Astrocyte of the spinal cord (primary cell): ENCODE data around the gene CLDN18.

Source experiments
- DNase-seq: peaks from one replicate; pipeline ENCODE4 v3.0.0; 2011; ENCODE audit warnings: low read depth, low spot score
- H3K4me3 ChIP-seq: 2 replicates; pipeline ENCODE4 v1.5.1; 2011; ENCODE audit warnings: low read depth, mild to moderate bottlenecking, low read length, moderate library complexity
- in situ Hi-C: cut with HindIII; loops from 2 replicates; pipeline ENCODE4 v1.10.0; 2017; ENCODE audit warnings: low sequenced_read_pairs
- TF ChIP-seq, protein P1 (sequence below): IDR thresholded peaks from 2 replicates; pipeline ENCODE4 v1.5.1; 2012; ENCODE audit warnings: low read depth, mild to moderate bottlenecking, low read length, inconsistent platforms

The CLDN18 gene

DNA sequence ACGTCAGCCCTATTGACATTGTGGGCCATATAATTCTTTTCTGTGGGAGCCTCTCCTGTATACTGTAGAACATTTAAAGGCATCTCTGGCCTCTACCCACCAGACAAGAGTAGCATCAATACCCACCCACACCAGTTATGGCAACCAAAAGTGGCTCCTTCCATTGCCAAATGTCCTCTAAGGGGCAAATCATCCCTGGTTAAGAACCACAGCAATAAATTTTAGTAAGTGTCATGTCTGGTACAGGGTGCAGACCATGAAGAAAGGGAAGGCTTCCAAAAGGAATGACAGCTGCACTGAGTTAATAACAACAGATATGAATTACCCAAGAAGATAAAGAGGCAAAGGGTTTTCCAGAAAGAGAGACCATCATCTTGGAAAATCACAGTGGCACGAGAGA, 6.9 kb upstream of the CLDN18 start:
- H3K4me3 ChIP-seq = no peak overlapping the region
- TF ChIP-seq, protein P1, sequence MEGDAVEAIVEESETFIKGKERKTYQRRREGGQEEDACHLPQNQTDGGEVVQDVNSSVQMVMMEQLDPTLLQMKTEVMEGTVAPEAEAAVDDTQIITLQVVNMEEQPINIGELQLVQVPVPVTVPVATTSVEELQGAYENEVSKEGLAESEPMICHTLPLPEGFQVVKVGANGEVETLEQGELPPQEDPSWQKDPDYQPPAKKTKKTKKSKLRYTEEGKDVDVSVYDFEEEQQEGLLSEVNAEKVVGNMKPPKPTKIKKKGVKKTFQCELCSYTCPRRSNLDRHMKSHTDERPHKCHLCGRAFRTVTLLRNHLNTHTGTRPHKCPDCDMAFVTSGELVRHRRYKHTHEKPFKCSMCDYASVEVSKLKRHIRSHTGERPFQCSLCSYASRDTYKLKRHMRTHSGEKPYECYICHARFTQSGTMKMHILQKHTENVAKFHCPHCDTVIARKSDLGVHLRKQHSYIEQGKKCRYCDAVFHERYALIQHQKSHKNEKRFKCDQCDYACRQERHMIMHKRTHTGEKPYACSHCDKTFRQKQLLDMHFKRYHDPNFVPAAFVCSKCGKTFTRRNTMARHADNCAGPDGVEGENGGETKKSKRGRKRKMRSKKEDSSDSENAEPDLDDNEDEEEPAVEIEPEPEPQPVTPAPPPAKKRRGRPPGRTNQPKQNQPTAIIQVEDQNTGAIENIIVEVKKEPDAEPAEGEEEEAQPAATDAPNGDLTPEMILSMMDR = no peak
- DNase-seq = no peak
- in situ Hi-C loops = no loop called here

DNA sequence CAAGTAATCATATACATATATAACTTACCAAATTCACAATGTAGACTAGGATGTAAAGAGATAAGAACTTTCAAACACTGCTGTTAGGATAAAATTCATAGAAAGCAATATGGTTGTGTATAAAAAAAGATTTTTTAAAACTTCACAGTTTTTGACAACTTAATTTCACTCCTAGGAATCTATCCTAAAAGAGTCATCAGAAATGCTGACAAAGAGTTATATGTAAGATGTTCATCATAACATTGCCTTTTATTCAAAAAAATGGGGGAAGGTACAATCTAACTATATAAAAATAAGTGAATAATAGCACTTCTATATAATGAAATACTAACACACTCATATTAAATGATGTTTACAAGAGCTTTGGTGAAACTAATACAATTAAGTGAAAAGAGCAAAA, 4.3 kb upstream of the CLDN18 start:
- in situ Hi-C loops = no loop called here
- DNase-seq = no peak
- TF ChIP-seq, protein P1 = no peak
- no peak overlapping the region for H3K4me3 ChIP-seq

DNA sequence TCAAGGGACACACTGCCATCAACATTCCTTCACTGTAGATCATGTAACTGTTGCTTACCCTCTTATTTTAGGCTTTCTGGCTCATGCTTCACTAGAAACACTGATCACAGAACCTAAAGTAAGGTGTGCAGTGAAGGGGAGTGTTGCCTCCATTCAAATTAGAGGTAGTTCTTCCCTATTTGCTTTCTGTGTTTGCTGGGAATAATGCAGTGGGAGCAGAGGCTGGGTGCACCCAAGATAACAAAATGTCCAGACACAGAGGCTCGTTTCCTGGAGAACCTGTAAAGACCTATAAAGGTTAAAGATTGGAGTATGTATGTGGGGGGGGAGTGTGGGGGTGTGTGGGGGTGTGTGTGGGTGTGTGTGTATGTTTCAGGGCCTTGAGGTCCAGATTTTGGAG, 2.1 kb upstream of the CLDN18 start:
- DNase-seq = no peak
- no peak overlapping the region for H3K4me3 ChIP-seq
- TF ChIP-seq, protein P1 = no peak
- in situ Hi-C loops = no loop called here

DNA sequence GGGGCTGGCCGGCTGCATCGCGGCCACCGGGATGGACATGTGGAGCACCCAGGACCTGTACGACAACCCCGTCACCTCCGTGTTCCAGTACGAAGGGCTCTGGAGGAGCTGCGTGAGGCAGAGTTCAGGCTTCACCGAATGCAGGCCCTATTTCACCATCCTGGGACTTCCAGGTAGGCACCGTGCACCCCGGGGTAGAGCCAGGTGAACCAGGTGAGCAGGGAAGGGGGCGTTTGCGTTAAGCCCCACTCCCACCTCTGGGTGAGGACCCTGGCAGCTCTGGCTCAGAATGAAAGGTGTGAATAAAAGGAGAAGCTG, 267 bp downstream of the CLDN18 start:
- DNase-seq = no peak
- in situ Hi-C loops = no loop called here
- H3K4me3 ChIP-seq = no peak overlapping the region
- TF ChIP-seq, protein P1 = no peak

DNA sequence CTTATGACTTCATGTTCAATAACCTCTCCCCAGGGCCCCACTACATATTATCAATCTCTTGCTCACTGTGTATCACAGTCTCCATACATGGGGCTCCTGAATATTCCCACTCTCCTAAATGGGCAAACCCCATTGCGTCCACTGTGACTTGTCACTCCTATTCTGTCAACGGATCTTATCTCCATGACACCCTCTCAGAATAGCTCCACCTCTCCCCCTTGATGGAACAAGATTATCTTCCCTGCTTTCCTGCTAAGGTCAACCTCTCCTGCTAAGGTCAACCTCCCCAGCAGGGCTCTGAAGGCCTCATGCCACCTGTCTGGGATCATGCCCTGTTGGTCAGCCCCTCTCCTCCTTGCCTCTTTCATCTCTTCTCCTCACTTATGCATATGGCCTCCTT, 1.8 kb downstream of the CLDN18 start:
- TF ChIP-seq, protein P1 = no peak
- DNase-seq = no peak
- in situ Hi-C loops = no loop called here
- H3K4me3 ChIP-seq = no peak overlapping the region

DNA sequence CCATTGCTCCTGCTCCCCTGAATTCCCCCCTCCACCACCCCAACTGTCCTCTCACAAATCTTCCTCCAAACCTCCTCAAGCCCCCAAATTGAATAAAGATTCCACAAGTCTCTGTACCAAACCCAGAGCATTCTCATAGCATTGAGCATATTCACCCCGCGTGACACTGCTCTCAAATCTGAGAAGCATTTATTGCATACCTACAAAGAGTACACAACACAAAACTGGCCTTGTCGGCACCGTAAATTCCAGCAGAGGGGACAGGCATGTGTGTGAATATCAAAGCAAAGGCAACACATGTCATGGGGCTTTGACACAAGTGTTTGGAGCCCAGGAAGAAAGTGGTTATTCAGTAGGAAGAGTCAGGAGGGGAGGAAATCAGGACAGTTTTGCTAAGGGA, 2.6 kb downstream of the CLDN18 start:
- TF ChIP-seq, protein P1 = no peak
- in situ Hi-C loops = no loop called here
- no peak for DNase-seq
- no peak overlapping the region for H3K4me3 ChIP-seq

DNA sequence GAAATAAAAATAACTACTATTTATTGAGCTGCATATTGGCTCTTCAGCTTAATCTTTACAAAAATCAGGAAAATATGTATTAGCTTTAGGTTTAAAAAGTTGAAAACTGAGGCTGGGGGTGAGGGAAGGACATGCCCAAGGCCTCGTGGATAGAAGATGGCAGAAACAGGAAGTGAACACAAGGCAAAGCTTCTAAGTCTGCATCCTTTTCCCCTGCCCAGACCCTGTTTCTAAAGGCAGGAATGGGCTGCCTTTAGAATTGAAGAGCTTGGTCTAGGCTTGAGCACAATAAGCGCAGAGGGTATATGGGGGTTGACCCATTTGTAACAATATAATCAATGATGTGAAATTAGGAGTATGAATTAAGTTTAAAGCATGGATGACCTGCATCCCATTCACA, 6.1 kb downstream of the CLDN18 start:
- no peak overlapping the region for H3K4me3 ChIP-seq
- TF ChIP-seq, protein P1 = no peak
- DNase-seq = no peak
- in situ Hi-C loops = no loop called here
